RCC 7860 (cell line): ENCODE data around the gene SPRYD7.

ENCODE experiments used
- DNase-seq: peaks from one replicate; pipeline ENCODE4 v3.0.0-alpha.2; 2015; ENCODE audit warnings: low spot score
- FAIRE-seq: peaks from 2 replicates; lab custom pipeline; 2012; peaks lifted over from hg19 to GRCh38; lab: Jason Lieb, UNC

The SPRYD7 gene

DNA sequence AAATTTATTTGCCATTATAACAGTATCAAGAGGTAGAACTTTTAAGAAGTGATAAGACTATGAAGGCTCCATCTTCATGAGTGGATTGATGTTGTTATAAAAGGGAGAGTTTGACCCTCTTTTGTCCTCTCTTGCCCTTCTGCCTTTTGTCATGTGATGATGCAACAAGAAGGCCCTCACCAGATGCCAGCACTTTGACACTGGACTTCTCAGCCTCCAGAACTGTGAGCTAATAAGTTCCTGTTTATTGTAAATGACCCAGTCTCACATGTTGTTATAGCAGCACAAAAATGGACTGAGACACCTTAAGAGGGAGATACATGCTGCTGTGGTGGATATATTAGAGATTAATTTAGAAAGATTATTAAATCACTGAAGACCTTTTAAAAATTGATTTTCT is 71.6 kb downstream of the SPRYD7 start:
- FAIRE-seq (no peak), DNase-seq (no peak)
